DLD1 (cell line): ENCODE results near the gene ASTN2.

Experiments used
- in situ Hi-C: cut with HindIII; loops from 2 replicates; pipeline ENCODE4 v1.10.0; 2017; ENCODE audit warnings: low sequenced_read_pairs

ASTN2 gene

GRCh38 chr9:116654059-116654355 lies 760.9 kb downstream of the ASTN2 start:
- in situ Hi-C loops = loop anchor here (25.0 kb wide), 1 partner anchor 1067 kb away; no protein-coding TSS in a partner anchor

- in situ Hi-C loops = loop anchor here (25.0 kb wide), 1 partner anchor 1066 kb away; no protein-coding TSS in a partner anchor
Observed at GRCh38 chr9:116653348-116654058, 761.4 kb downstream of the ASTN2 start.

GRCh38 chr9:116647515-116647809 lies 767.4 kb downstream of the ASTN2 start:
- in situ Hi-C loops = no loop called here

- in situ Hi-C loops = no loop called here
Observed at GRCh38 chr9:116646661-116647514, 768.0 kb downstream of the ASTN2 start.

- in situ Hi-C loops = no loop called here
Observed at GRCh38 chr9:116644091-116644688, 770.7 kb downstream of the ASTN2 start.

- in situ Hi-C loops = no loop called here
Observed at GRCh38 chr9:116643691-116644090, 771.2 kb downstream of the ASTN2 start.

GRCh38 chr9:116641292-116642059 lies 773.4 kb downstream of the ASTN2 start:
- in situ Hi-C loops = no loop called here

- in situ Hi-C loops = no loop called here
Observed at GRCh38 chr9:116639251-116639741, 775.6 kb downstream of the ASTN2 start.

- in situ Hi-C loops = no loop called here
Observed at GRCh38 chr9:116635908-116636307, 778.9 kb downstream of the ASTN2 start.

- in situ Hi-C loops = no loop called here
Observed at GRCh38 chr9:116632990-116633838, 781.6 kb downstream of the ASTN2 start.

- in situ Hi-C loops = no loop called here
Observed at GRCh38 chr9:116629634-116630033, 785.2 kb downstream of the ASTN2 start.

GRCh38 chr9:116628716-116629115 lies 786.1 kb downstream of the ASTN2 start:
- in situ Hi-C loops = no loop called here

- in situ Hi-C loops = no loop called here
Observed at GRCh38 chr9:116627433-116627832, 787.4 kb downstream of the ASTN2 start.

GRCh38 chr9:116626762-116627161 lies 788.1 kb downstream of the ASTN2 start:
- in situ Hi-C loops = no loop called here

GRCh38 chr9:116623715-116624114 lies 791.1 kb downstream of the ASTN2 start:
- in situ Hi-C loops = no loop called here

GRCh38 chr9:116617389-116617788 lies 797.5 kb downstream of the ASTN2 start:
- in situ Hi-C loops = no loop called here

GRCh38 chr9:116616304-116616914 lies 798.4 kb downstream of the ASTN2 start:
- in situ Hi-C loops = no loop called here

- in situ Hi-C loops = no loop called here
Observed at GRCh38 chr9:116608064-116608463, 806.8 kb downstream of the ASTN2 start.

- in situ Hi-C loops = no loop called here
Observed at GRCh38 chr9:116605904-116606341, 808.9 kb downstream of the ASTN2 start.

- in situ Hi-C loops = no loop called here
Observed at GRCh38 chr9:116605060-116605459, 809.8 kb downstream of the ASTN2 start.
